ENCODE data around the gene ITGB1BP1.

DNA sequence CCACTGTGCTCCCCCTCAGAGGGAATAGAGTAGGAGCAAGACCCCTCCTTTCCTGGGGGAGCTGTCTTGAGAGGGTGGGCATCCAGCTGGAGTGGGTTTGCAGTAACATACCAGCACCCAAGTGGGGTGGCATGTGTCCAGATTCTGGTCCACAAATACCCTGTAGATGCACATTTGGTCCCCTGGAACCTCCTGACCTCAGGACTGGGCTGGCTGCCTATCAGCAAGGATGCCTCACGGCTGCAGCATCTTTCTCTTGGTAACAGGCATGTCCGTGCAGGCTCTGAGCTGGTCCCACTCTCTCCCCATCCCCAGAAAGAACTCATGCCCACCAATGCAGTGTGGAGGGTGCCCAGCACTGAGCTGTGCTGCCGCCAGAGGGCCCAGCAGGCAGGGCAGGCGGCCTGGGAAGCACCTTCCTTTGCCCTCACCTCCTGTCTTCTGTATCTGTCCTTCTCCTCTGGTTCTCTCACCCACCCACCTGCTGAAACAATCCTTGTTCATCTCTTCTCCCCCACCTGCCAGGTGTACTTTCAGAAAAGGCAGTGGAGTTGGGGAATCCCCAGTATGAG is 47.4 kb downstream of the ITGB1BP1 start:
- TF ChIP-seq, protein P1, sequence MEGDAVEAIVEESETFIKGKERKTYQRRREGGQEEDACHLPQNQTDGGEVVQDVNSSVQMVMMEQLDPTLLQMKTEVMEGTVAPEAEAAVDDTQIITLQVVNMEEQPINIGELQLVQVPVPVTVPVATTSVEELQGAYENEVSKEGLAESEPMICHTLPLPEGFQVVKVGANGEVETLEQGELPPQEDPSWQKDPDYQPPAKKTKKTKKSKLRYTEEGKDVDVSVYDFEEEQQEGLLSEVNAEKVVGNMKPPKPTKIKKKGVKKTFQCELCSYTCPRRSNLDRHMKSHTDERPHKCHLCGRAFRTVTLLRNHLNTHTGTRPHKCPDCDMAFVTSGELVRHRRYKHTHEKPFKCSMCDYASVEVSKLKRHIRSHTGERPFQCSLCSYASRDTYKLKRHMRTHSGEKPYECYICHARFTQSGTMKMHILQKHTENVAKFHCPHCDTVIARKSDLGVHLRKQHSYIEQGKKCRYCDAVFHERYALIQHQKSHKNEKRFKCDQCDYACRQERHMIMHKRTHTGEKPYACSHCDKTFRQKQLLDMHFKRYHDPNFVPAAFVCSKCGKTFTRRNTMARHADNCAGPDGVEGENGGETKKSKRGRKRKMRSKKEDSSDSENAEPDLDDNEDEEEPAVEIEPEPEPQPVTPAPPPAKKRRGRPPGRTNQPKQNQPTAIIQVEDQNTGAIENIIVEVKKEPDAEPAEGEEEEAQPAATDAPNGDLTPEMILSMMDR (IDR thresholded peaks at IDR 0.05 in 4 of 5, conservative IDR thresholded peaks at IDR 0.05 in 1 of 5), result no peak
- TF ChIP-seq POLR2A (IDR thresholded peaks at IDR 0.05), result no peak

Measured in gastrocnemius medialis (tissue), 4 donors.